NB4 (cell line): Measurements from ENCODE around the gene COX6A1.

ENCODE experiments used
- DNase-seq: peaks from one replicate; pipeline ENCODE4 v3.0.0; 2010; ENCODE audit warnings: low read depth
- H3K4me3 ChIP-seq: one replicate; pipeline ENCODE4 v1.5.1; 2011; ENCODE audit warnings: mild to moderate bottlenecking, low read depth, low read length, moderate library complexity
- MYC ChIP-seq: IDR thresholded peaks from 2 replicates; pipeline ENCODE4 v1.6.1; 2011; ENCODE audit warnings: low read depth, low read length
- POLR2A ChIP-seq: IDR thresholded peaks from 2 replicates; pipeline ENCODE4 v1.6.1; 2011; ENCODE audit warnings: mild to moderate bottlenecking; ENCODE audit not compliant: insufficient read length; ENCODE audit errors: extremely low read depth
- TF ChIP-seq, protein P1 (sequence below): IDR thresholded peaks from one replicate; pipeline ENCODE4 v1.5.1; 2012; ENCODE audit warnings: low read depth, low read length
- TF ChIP-seq, protein P2 (sequence below): IDR thresholded peaks from 2 replicates; pipeline ENCODE4 v1.6.1; 2011; ENCODE audit warnings: low read depth, low read length

Gene COX6A1

DNA sequence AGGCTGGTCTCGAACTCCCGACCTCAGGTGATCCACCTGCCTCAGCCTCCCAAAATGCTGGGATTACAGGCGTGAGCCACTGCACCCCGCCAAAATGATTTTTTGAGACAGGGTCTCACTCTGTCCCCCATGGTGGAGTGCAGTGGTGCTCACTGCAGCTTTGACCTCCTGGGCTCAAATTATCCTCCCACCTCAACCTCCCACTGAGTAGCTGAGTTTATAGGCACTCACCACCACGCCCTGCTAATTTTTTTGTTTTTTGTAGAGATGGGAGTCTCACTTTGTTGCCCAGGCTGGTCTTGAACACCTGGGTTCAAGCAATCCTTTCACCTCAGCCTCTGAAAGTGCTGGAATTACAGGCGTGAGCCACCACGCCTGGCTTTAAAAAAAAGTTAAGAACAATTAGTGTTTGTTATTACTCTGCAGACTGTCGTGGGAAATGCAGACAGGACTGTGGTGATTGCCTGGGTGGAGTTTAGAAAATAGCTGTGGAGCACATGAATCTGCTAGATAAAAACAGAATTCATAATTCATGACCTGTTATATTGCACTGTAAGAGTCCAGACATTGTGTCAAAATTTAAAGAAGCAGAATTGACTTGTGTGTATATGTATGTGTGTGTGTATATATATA is 9.2 kb upstream of the COX6A1 start:
- TF ChIP-seq POLR2A, result no peak
- TF ChIP-seq MYC, result no peak
- TF ChIP-seq, protein P1, sequence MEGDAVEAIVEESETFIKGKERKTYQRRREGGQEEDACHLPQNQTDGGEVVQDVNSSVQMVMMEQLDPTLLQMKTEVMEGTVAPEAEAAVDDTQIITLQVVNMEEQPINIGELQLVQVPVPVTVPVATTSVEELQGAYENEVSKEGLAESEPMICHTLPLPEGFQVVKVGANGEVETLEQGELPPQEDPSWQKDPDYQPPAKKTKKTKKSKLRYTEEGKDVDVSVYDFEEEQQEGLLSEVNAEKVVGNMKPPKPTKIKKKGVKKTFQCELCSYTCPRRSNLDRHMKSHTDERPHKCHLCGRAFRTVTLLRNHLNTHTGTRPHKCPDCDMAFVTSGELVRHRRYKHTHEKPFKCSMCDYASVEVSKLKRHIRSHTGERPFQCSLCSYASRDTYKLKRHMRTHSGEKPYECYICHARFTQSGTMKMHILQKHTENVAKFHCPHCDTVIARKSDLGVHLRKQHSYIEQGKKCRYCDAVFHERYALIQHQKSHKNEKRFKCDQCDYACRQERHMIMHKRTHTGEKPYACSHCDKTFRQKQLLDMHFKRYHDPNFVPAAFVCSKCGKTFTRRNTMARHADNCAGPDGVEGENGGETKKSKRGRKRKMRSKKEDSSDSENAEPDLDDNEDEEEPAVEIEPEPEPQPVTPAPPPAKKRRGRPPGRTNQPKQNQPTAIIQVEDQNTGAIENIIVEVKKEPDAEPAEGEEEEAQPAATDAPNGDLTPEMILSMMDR, result no peak
- TF ChIP-seq, protein P2, sequence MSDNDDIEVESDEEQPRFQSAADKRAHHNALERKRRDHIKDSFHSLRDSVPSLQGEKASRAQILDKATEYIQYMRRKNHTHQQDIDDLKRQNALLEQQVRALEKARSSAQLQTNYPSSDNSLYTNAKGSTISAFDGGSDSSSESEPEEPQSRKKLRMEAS, result no peak
- no peak overlapping the region for H3K4me3 ChIP-seq
- DNase-seq, result no peak

DNA sequence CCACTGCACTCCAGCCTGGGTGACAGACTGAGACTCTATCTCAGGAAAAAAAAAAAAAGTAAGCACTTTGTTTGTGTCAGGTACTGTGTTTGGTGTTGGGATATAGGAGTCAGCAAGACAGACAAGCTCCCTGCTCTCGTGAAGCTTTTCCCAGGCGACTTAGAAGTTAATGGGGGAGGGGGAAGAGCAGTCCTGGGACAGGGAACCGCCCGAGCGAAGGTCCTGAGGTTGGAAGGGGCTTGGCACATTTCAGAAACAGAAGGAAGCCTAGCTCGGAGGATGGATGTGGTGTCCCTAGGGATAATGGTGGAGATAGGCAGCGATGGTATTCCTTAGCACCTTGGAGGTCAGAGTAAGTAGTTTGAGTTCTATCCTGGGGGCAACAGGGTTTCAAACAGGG is 8.5 kb upstream of the COX6A1 start:
- DNase-seq, result no peak
- TF ChIP-seq MYC, result no peak
- TF ChIP-seq, protein P2, result no peak
- TF ChIP-seq, protein P1, result no peak
- TF ChIP-seq POLR2A, result no peak
- no peak overlapping the region for H3K4me3 ChIP-seq

DNA sequence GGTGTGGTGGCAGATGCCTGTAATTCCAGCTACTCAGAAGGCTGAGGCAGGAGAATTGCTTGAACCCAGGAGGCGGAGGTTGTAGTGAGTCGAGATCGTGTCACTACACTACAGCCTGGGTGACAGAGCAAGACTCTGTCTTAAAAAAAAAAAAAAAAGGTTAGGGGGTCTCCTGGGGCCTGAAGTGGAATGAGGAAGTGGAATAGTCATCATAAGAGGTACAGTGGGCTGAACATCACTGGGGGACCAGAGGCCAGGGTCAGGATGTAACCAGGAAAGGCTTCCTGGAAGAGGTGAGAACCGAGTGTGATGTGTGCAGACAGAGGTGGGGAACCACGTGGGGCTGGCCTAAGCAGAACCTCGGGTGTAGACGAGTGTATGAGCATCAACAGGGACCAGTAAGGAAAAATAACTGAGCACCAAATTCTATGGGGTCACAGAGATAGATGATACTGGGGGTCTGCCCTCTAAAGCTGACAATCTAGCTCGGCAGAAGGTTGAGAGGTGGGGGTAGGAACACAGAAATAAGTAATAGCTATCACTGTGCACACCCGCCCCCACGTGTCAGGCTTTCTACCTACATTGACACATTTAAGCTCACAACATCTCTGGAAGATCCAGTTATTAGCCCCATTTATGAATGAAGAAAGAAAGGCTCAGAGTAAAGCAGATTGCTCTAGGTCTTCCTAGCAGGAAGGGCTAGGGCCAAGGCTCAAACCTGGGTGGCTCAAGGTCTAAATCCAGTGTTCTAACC is 5.0 kb upstream of the COX6A1 start:
- TF ChIP-seq, protein P1, result no peak
- no peak for TF ChIP-seq MYC
- TF ChIP-seq POLR2A, result no peak
- TF ChIP-seq, protein P2, result 0 out of 2 replicates have a peak, but pooled peaks have one; percentile 18
- DNase-seq, result peak; percentile 36
- no peak overlapping the region for H3K4me3 ChIP-seq

DNA sequence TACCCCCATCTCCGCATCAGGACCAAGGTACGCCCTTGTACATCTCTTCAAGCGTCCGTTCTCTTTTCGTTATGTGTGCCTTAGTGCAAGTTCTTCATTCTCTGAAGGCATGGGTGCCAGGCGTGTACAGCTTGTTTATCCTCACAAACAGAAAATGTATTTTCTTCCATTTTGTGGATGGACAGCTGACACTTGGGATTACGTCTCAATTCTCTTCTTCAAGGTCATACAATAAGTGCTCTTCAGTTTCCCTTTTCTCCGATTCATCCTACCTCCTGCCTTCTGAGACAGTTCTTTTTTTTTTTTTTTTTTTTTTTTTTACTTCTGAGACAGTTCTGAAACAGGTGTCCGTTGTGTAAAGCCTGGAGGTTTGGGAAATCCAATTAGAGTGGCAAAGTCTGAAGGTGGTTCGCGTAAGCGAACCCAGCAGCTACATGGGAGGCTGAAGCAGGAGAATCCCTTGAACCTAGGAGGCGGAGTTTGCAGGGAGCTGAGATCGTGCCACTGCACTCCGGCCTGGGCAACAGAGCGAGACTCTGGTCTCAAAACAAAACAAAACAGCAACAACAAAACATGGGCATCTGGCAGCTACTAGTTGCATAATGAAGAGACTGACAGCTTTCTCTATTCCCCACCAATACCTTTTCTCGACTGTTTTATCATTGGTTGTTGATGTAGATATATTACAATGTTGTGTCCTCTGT is 734 bp downstream of the COX6A1 start:
- peak overlapping the region; percentile 72 for H3K4me3 ChIP-seq
- DNase-seq, result peak; percentile 39
- TF ChIP-seq, protein P1, result no peak
- TF ChIP-seq POLR2A (no peak), MYC (no peak)
- TF ChIP-seq, protein P2, result no peak

DNA sequence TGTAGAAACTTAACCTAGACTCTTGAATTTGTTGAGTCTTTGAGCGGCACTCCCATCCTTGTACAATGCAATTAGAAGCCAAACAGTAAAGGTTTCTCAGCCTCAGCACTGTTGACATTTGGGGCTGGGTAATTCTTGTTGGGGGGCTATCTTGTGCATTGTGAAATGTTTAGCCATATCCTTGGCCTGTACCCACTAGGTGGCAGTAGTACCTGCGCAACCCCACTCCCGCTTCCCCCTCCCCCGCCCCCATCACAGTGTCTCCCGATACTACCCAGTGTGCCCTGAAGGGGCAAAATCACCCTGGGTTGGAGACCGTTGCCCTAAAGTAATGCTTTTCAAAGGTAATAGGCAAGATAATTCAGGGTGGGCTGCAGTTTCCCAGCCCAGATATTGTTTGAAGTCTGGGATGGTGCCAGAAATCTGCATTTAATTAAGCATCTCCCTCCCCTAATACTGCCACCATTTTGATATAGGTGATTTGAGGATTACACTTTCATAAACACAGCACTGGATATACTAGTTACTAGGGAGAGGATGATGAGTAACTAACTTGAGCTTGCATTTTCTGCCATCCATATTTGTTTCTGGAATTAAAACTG is 1.8 kb downstream of the COX6A1 start:
- peak; percentile 88 for DNase-seq
- TF ChIP-seq, protein P1, result peak; percentile 60
- no peak for TF ChIP-seq MYC
- TF ChIP-seq, protein P2, result no peak
- no peak for TF ChIP-seq POLR2A
- H3K4me3 ChIP-seq, result peak overlapping the region; percentile 72
